K562 (cell line): Measurements from ENCODE around the gene GARNL3. TPM values are rescaled to one million over a fixed set of nuclear protein-coding genes. Genes with fewer than 3 reads are reported as not detected.

Source experiments
- FOXA3 ChIP-seq, 2 experiments: fragments of 450-650 bp in 1 of 2; sonication (generic) in 1 of 2; formaldehyde crosslinking; IDR thresholded peaks in 1 of 2; conservative IDR thresholded peaks in 1 of 2; 2 replicates each; pipeline versions ENCODE4 v1.4.0 to v1.8.0; 2020 to 2022; ENCODE audit warnings: mild to moderate bottlenecking in 2 of 2, missing genetic modification reagents in 1 of 2
- HOXB6 ChIP-seq: fragments of 250-450 bp; sonication (Bioruptor Pico); IDR thresholded peaks from 2 replicates; pipeline ENCODE4 v1.5.1; 2022; ENCODE audit warnings: mild to moderate bottlenecking, borderline replicate concordance
- PHB ChIP-seq: fragments of 250-450 bp; sonication (Bioruptor Pico); IDR thresholded peaks from 2 replicates; pipeline ENCODE4 v1.5.0; 2021
- SMAD1 ChIP-seq: fragments of 150-350 bp; IDR thresholded peaks from 2 replicates; pipeline ENCODE4 v1.6.1; 2014; ENCODE audit warnings: low read length, low read depth; ENCODE audit not compliant: partially characterized antibody
- SMC3 ChIP-seq: conservative IDR thresholded peaks from 2 replicates; pipeline ENCODE4 v1.6.1; 2011; ENCODE audit warnings: low read depth, low read length, improper control_type of control experiment; ENCODE audit not compliant: insufficient read depth
- ZNF146 ChIP-seq: IDR thresholded peaks from one replicate; pipeline ENCODE4 v1.6.1; 2018; ENCODE audit warnings: missing compliant biosample characterization; ENCODE audit not compliant: unreplicated experiment
- polyA plus RNA-seq, 8 experiments: library from polyadenylated mRNA; depleted of rRNA in 4 of 8; stranded (reverse) in 5 of 8; unstranded in 3 of 8; fragments of >200 nt; fragmentation: Nextera tagmentation in 2 of 8; fragmentation: Illumina TruSeq in 1 of 8; extraction: Ambion mirVana in 2 of 8; extraction: Trizol in 1 of 8; gene quantifications; 2 replicates each; pipeline versions ENCODE4 v1.2.1 to v1.2.3, GENCODE V29; 2011 to 2014; ENCODE audit warnings: inconsistent platforms in 1 of 8, missing spikeins in 1 of 8
- total RNA-seq, 7 experiments: library from RNA; depleted of rRNA in 6 of 7; stranded (reverse); fragments of >200 nt in 6 of 7; fragmentation: Illumina TruSeq in 2 of 7; extraction: Trizol in 2 of 7; gene quantifications; 2 replicates each; pipeline versions ENCODE4 v1.2.1 to v1.2.3, GENCODE V29; 2011 to 2021; ENCODE audit warnings: low replicate concordance in 1 of 7
- TF ChIP-seq, protein P1 (sequence below): fragments of 250-450 bp; sonication (Bioruptor Pico); IDR thresholded peaks from 2 replicates; pipeline ENCODE4 v1.8.0; 2021; ENCODE audit warnings: borderline replicate concordance, mild to moderate bottlenecking, moderate library complexity; ENCODE audit not compliant: poor library complexity, severe bottlenecking
- TF ChIP-seq, protein P2 (sequence below): fragments of 150-350 bp; conservative IDR thresholded peaks from 2 replicates; pipeline ENCODE4 v1.6.1; 2014; ENCODE audit warnings: low read length
- TF ChIP-seq, protein P3 (sequence below): sonication (generic); formaldehyde crosslinking; IDR thresholded peaks from 2 replicates; pipeline ENCODE4 v1.8.1; 2023; ENCODE audit warnings: mild to moderate bottlenecking, missing genetic modification reagents
- TF ChIP-seq, protein P4 (sequence below), 2 experiments: fragments of 450-650 bp in 1 of 2; IDR thresholded peaks; 2 replicates each; pipeline ENCODE4 v1.6.1; 2011 to 2017; ENCODE audit warnings: low read depth in 2 of 2, antibody characterized with exemption in 1 of 2, borderline replicate concordance in 1 of 2, low read length in 1 of 2, mild to moderate bottlenecking in 1 of 2, mixed read lengths in 1 of 2; ENCODE audit not compliant: control insufficient read depth in 1 of 2

GARNL3 gene
- total and polyA plus RNA-seq, 9 of the 15 experiments (the other 6 are each of a cell fraction or from before 2014, with no cell fraction given): 0.35 to 2.7 (median 1.6) TPM

DNA sequence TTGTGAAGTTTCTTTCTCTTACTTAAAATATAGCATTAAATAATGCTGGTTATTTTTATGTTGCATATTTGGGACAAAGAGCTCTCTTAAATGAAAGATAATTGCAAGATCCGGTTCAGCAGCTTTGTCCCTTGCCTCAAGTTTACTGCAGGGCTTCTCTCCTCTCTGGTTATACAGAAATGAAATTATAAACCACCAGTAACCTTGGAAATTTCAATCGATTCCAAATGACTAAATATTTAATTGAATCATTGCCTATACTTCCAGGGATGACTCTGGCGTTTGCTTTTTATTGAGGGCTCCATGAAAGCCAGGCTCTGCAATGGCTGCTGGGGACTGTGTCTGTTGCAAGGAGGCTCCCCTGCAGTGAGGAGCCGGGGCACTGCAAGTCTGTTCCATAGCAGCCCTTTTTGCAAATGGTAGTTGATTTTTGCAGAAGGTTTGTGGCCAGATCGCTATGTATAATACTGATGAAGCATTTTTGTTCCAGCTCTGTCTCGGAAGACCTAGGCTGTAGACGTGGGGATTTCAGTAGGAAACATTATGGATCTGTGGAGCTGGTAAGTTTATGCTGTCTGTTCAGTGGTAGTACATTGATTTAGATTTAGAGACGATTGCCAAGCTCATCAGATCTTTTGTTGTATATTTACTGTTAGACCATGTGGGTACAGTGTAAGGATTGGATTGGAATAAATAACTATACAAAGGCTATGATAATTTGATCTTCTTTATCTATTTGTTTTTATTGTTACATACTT lies at the start of gene GARNL3 (continued):
- TF ChIP-seq ZNF146 (CRISPR knock-in tag): no peak
- TF ChIP-seq, protein P1, sequence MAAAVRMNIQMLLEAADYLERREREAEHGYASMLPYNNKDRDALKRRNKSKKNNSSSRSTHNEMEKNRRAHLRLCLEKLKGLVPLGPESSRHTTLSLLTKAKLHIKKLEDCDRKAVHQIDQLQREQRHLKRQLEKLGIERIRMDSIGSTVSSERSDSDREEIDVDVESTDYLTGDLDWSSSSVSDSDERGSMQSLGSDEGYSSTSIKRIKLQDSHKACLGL: no peak
- TF ChIP-seq SMAD1: no peak
- TF ChIP-seq, protein P2, sequence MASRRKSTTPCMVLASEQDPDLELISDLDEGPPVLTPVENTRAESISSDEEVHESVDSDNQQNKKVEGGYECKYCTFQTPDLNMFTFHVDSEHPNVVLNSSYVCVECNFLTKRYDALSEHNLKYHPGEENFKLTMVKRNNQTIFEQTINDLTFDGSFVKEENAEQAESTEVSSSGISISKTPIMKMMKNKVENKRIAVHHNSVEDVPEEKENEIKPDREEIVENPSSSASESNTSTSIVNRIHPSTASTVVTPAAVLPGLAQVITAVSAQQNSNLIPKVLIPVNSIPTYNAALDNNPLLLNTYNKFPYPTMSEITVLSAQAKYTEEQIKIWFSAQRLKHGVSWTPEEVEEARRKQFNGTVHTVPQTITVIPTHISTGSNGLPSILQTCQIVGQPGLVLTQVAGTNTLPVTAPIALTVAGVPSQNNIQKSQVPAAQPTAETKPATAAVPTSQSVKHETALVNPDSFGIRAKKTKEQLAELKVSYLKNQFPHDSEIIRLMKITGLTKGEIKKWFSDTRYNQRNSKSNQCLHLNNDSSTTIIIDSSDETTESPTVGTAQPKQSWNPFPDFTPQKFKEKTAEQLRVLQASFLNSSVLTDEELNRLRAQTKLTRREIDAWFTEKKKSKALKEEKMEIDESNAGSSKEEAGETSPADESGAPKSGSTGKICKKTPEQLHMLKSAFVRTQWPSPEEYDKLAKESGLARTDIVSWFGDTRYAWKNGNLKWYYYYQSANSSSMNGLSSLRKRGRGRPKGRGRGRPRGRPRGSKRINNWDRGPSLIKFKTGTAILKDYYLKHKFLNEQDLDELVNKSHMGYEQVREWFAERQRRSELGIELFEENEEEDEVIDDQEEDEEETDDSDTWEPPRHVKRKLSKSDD: no peak
- TF ChIP-seq, protein P3, sequence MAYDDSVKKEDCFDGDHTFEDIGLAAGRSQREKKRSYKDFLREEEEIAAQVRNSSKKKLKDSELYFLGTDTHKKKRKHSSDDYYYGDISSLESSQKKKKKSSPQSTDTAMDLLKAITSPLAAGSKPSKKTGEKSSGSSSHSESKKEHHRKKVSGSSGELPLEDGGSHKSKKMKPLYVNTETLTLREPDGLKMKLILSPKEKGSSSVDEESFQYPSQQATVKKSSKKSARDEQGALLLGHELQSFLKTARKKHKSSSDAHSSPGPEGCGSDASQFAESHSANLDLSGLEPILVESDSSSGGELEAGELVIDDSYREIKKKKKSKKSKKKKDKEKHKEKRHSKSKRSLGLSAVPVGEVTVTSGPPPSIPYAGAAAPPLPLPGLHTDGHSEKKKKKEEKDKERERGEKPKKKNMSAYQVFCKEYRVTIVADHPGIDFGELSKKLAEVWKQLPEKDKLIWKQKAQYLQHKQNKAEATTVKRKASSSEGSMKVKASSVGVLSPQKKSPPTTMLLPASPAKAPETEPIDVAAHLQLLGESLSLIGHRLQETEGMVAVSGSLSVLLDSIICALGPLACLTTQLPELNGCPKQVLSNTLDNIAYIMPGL (CRISPR knock-in tag): no peak
- TF ChIP-seq SMC3: no peak
- no peak for TF ChIP-seq PHB (CRISPR knock-in tag)
- TF ChIP-seq, protein P4, sequence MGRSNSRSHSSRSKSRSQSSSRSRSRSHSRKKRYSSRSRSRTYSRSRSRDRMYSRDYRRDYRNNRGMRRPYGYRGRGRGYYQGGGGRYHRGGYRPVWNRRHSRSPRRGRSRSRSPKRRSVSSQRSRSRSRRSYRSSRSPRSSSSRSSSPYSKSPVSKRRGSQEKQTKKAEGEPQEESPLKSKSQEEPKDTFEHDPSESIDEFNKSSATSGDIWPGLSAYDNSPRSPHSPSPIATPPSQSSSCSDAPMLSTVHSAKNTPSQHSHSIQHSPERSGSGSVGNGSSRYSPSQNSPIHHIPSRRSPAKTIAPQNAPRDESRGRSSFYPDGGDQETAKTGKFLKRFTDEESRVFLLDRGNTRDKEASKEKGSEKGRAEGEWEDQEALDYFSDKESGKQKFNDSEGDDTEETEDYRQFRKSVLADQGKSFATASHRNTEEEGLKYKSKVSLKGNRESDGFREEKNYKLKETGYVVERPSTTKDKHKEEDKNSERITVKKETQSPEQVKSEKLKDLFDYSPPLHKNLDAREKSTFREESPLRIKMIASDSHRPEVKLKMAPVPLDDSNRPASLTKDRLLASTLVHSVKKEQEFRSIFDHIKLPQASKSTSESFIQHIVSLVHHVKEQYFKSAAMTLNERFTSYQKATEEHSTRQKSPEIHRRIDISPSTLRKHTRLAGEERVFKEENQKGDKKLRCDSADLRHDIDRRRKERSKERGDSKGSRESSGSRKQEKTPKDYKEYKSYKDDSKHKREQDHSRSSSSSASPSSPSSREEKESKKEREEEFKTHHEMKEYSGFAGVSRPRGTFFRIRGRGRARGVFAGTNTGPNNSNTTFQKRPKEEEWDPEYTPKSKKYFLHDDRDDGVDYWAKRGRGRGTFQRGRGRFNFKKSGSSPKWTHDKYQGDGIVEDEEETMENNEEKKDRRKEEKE (IDR thresholded peaks at IDR 0.05; ENCODE audit: borderline replicate concordance in 1 of 2, control insufficient read depth in 1 of 2, low read depth in 2 of 2, low read length in 1 of 2): no peak
- no peak for TF ChIP-seq FOXA3 (CRISPR knock-in tag; conservative IDR thresholded peaks at IDR 0.05 in 1 of 2, IDR thresholded peaks at IDR 0.05 in 1 of 2)
- no peak for TF ChIP-seq HOXB6
